GDM1 (cell line): ENCODE data around the gene MRLN.
"Not testable (repeated sequence)": the region's sequence is repeated elsewhere in the genome, so short reads cannot be mapped to it uniquely, and the experiment has no call there.

Experiments
- DNase-seq: peaks from one replicate; lab custom pipeline; 2025; lab: John Stamatoyannopoulos, UW

The MRLN gene

GRCh38 chr10:59753267-59753666 lies at the start of gene MRLN:
TSS of gene MRLN (minus strand) at chr10:59753455.
- DNase-seq, result no peak

GRCh38 chr10:59801171-59801570 lies 47.9 kb upstream of the MRLN start:
- DNase-seq, result no peak

- no peak for DNase-seq
Observed at GRCh38 chr10:59799421-59799820, 46.2 kb upstream of the MRLN start.

GRCh38 chr10:59793919-59794318 lies 40.7 kb upstream of the MRLN start:
- no peak for DNase-seq

- no peak for DNase-seq
Observed at GRCh38 chr10:59792812-59793211, 39.6 kb upstream of the MRLN start.

GRCh38 chr10:59791601-59792000 lies 38.3 kb upstream of the MRLN start:
- no peak for DNase-seq

- DNase-seq, result not testable (repeated sequence)
Observed at GRCh38 chr10:59790080-59790479, 36.8 kb upstream of the MRLN start.

GRCh38 chr10:59788914-59789313 lies 35.7 kb upstream of the MRLN start:
- DNase-seq, result not testable (repeated sequence)

GRCh38 chr10:59787032-59787431 lies 33.8 kb upstream of the MRLN start:
- not testable (repeated sequence) for DNase-seq

GRCh38 chr10:59785476-59785875 lies 32.2 kb upstream of the MRLN start:
- not testable (repeated sequence) for DNase-seq

GRCh38 chr10:59781511-59781910 lies 28.3 kb upstream of the MRLN start:
- no peak for DNase-seq

- DNase-seq, result no peak
Observed at GRCh38 chr10:59779756-59780533, 26.7 kb upstream of the MRLN start.

- no peak for DNase-seq
Observed at GRCh38 chr10:59774451-59774850, 21.2 kb upstream of the MRLN start.

- DNase-seq, result no peak
Observed at GRCh38 chr10:59773088-59773487, 19.8 kb upstream of the MRLN start.

GRCh38 chr10:59771162-59771807 lies 18.0 kb upstream of the MRLN start:
- no peak for DNase-seq

- no peak for DNase-seq
Observed at GRCh38 chr10:59770689-59771088, 17.4 kb upstream of the MRLN start.

- DNase-seq, result no peak
Observed at GRCh38 chr10:59762505-59762904, 9.2 kb upstream of the MRLN start.

- no peak for DNase-seq
Observed at GRCh38 chr10:59757966-59758365, 4.7 kb upstream of the MRLN start.

- DNase-seq, result no peak
Observed at GRCh38 chr10:59754951-59755350, 1.7 kb upstream of the MRLN start.

- DNase-seq, result no peak
Observed at GRCh38 chr10:59752278-59752940, 846 bp downstream of the MRLN start.

GRCh38 chr10:59750155-59750945 lies 2.9 kb downstream of the MRLN start:
- DNase-seq, result no peak

- DNase-seq, result no peak
Observed at GRCh38 chr10:59748834-59749233, 4.4 kb downstream of the MRLN start.
